ENCODE measurements around the gene DLGAP4. TPM values are rescaled to one million over a fixed set of nuclear protein-coding genes. Genes with fewer than 3 reads are reported as not detected.

Gene DLGAP4
- total and polyA plus RNA-seq, 9 of the 15 experiments (the other 6 are each of a cell fraction or from before 2014, with no cell fraction given) = 0.31 to 34.1 (median 4.5) TPM

DNA sequence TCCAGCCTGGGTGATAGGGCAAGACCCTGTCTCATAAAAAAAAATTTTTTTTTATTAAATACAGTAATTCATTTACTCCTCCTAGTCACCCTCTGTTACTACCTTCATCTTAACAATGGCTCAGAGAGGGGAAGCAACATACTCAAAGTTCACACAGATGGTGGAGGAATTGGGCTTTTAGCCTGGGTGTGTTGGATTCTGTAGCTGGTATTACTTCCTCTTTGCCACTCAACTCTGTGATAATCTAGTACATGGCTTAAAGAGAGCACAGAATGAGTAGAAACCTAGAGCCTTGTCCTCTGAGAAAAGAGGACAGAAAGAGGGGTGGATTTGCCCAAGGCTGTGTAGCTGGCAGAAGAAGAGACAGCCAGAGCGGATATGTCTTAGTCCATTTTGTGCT is 96.6 kb downstream of the DLGAP4 start:
- BruUV-seq (replicated peaks) = no TSS peak
- Histone ChIP-seq H3K9me3 (replicated peaks; ENCODE audit: control insufficient read depth, insufficient read depth, low read depth, low read length) (no peaks in the 10 kb centered on the region), H3K4me1 (replicated peaks in 1 of 2; ENCODE audit: control insufficient read depth in 2 of 2, insufficient read depth in 2 of 2, low read length in 2 of 2) (no peaks in the 10 kb centered on the region), H3K4me3 (no peak overlapping the region), H3K36me3 (ENCODE audit: control insufficient read depth, insufficient read depth, low read length) (no peaks in the 10 kb centered on the region), H3K4me2 (ENCODE audit: insufficient read depth, low read length) (no peak overlapping the region), H3K27ac (ENCODE audit: extremely low read depth, low read depth, low read length) (no peak overlapping the region), H4K20me1 (replicated peaks; ENCODE audit: control insufficient read depth, insufficient read depth, low read length) (peaks cover 15% of the 10 kb centered on the region; the same call in 1 of the 2 replicates), H3K9me1 (ENCODE audit: control insufficient read depth, insufficient read depth, low read length) (no peaks in the 10 kb centered on the region), H3K79me2 (ENCODE audit: control insufficient read depth, insufficient read depth, low read length) (no peaks in the 10 kb centered on the region), H3K9ac (ENCODE audit: insufficient read depth in 1 of 2, low read depth in 2 of 2, low read length in 2 of 2) (no peak overlapping the region), H2AFZ (ENCODE audit: low read depth, low read length) (no peak overlapping the region), H3K27me3 (ENCODE audit: control insufficient read depth in 2 of 2, insufficient read depth in 2 of 2, low read length in 2 of 2) (peaks cover 26 to 49% of the 10 kb centered on the region in 2 experiments)
- POLR2A ChIA-PET = interaction anchor here (1.1 kb wide), 1 partner anchor 10 kb away, joined by 6 read pairs; no protein-coding TSS in a partner anchor
- CTCF ChIA-PET (ENCODE audit: low intra/inter-chr PET ratio) = no interaction called here
- DNase-seq (ENCODE audit: extremely low read depth in 1 of 4, low spot score in 3 of 4) (no peak), FAIRE-seq (no peak), ATAC-seq (no peak)
- in situ Hi-C loops (cut with MboI) (no loop called here), intact Hi-C loops (cut with micrococcal nuclease) (no loop called here)
- WGBS (ENCODE audit: insufficient coverage, low coverage, missing lambda C conversion rate) = 0% methylated on average over 1 of the region's 1 CpG
- TF ChIP-seq ZEB2 (IDR thresholded peaks at IDR 0.05) (no peak), SUPT5H (IDR thresholded peaks at IDR 0.05) (no peak), ZHX1 (conservative IDR thresholded peaks at IDR 0.05; ENCODE audit: low read length) (no peak), HMBOX1 (IDR thresholded peaks at IDR 0.05) (no peak), ZFPM2 (CRISPR knock-in tag; IDR thresholded peaks at IDR 0.05) (no peak), STAT5B (CRISPR knock-in tag; IDR thresholded peaks at IDR 0.05) (no peak), HSF4 (CRISPR knock-in tag; IDR thresholded peaks at IDR 0.05; ENCODE audit: borderline replicate concordance) (no peak), ZNF174 (CRISPR knock-in tag; IDR thresholded peaks at IDR 0.05) (no peak), HCFC1 (IDR thresholded peaks at IDR 0.05; ENCODE audit: low read depth, low read length) (no peak), ZSCAN29 (IDR thresholded peaks at IDR 0.05) (no peak), ATF2 (CRISPR knock-in tag; IDR thresholded peaks at IDR 0.05) (no peak), ZNF780A (CRISPR knock-in tag; IDR thresholded peaks at IDR 0.05) (no peak), ZNF696 (CRISPR knock-in tag; conservative IDR thresholded peaks at IDR 0.05) (no peak)
- TF ChIP-seq, protein P1, sequence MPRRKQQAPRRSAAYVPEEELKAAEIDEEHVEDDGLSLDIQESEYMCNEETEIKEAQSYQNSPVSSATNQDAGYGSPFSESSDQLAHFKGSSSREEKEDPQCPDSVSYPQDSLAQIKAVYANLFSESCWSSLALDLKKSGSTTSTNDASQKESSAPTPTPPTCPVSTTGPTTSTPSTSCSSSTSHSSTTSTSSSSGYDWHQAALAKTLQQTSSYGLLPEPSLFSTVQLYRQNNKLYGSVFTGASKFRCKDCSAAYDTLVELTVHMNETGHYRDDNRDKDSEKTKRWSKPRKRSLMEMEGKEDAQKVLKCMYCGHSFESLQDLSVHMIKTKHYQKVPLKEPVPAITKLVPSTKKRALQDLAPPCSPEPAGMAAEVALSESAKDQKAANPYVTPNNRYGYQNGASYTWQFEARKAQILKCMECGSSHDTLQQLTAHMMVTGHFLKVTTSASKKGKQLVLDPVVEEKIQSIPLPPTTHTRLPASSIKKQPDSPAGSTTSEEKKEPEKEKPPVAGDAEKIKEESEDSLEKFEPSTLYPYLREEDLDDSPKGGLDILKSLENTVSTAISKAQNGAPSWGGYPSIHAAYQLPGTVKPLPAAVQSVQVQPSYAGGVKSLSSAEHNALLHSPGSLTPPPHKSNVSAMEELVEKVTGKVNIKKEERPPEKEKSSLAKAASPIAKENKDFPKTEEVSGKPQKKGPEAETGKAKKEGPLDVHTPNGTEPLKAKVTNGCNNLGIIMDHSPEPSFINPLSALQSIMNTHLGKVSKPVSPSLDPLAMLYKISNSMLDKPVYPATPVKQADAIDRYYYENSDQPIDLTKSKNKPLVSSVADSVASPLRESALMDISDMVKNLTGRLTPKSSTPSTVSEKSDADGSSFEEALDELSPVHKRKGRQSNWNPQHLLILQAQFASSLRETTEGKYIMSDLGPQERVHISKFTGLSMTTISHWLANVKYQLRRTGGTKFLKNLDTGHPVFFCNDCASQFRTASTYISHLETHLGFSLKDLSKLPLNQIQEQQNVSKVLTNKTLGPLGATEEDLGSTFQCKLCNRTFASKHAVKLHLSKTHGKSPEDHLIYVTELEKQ (CRISPR knock-in tag; IDR thresholded peaks at IDR 0.05) = no peak
- TF ChIP-seq, protein P2, sequence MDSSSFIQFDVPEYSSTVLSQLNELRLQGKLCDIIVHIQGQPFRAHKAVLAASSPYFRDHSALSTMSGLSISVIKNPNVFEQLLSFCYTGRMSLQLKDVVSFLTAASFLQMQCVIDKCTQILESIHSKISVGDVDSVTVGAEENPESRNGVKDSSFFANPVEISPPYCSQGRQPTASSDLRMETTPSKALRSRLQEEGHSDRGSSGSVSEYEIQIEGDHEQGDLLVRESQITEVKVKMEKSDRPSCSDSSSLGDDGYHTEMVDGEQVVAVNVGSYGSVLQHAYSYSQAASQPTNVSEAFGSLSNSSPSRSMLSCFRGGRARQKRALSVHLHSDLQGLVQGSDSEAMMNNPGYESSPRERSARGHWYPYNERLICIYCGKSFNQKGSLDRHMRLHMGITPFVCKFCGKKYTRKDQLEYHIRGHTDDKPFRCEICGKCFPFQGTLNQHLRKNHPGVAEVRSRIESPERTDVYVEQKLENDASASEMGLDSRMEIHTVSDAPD (CRISPR knock-in tag; IDR thresholded peaks at IDR 0.05) = no peak

Measured in K562 (cell line).